ENCODE measurements around the gene CCDC33.

CCDC33 gene

GRCh38 chr15:74317820-74318375 lies 81.8 kb downstream of the CCDC33 start:
- no peak for DNase-seq

DNA sequence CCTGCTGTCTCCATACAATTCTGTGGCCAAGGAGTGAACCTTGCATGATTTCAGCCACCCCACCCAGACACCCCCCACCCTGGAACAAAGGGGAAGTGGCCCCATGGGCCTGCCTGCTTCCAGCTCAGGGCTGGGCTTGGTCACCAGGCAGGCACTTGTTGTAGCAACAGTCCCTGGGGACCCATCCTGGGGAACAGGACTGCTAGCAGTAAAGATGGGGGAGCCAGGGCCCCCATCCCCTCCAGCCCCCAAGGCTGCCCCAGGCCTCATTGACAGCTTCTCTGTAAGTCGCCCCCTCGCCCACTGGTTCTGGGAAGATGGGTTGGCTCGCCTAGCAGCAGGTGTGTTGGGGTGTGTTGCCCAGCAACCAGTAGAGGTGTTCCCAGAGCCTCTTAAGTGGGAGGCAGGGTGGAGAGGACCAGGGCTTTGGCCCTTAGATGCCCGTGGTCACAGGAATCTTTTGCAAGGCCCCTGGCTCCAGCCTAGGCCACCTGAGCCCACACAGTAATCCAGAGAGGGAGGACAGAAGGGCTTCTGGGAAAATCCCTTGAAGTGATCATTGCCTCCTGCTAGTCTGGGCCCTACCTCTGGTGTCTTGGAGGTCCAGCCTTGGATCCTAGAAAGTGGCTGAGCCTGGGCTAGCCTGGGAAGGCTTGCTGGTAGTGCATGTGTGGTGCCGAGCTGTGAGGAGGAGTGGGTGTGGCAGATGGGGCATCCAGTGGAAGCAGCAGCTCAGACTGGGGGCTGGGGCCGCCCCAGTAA lies 82.4 kb downstream of the CCDC33 start:
- DNase-seq, result no peak

- DNase-seq, result no peak
These were observed 83.0 kb downstream of the CCDC33 start for GRCh38 chr15:74319138-74319460.

GRCh38 chr15:74319596-74320351 lies 83.6 kb downstream of the CCDC33 start:
- no peak for DNase-seq

DNA sequence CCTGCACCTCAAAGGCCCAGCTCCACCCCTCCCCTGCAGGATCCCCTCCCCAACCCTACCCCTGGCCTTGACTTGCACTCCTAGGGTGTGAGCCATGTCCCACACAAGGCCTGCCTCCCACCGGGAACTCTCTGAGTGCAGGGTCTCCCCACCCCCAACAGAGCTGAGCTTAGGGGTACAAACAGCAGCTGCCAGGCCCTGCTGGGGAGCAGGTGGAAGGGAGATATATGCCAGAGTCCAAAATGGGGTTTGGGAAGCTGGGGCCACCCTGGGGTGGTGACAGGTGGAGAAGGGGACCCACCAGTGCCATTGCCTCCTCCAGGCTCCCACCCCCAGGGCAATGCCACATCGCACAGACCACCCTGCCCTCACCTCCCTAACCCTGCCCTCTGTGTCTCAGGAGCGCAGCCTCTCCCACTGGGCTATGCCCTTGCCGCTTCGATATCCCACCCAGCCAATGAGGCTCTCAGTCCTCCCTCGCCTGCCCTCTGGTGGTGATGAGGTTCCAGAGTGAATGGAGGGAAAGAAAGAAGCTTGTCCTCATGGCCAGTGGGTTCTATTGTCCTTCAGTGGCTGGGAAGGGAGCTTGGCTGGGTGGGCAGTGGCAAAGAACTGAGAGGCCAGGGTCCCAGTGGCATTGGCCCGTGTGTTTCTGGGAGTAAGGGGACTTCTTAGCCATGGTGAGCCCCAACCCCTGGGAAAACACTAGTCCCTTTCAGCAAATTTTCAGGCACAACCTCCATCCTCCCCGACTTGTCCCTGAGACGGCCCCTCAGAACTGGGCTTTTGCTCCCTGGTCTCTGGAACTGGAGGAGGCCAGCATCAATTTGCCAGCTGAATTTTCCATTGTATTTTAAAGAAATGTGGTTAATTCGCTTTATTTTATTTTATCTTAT lies 84.5 kb downstream of the CCDC33 start:
- DNase-seq, result peak; percentile 74 to 76

- DNase-seq, result peak; percentile 69 to 76
These were observed 86.5 kb downstream of the CCDC33 start for GRCh38 chr15:74322558-74323180.

- DNase-seq, result no peak
These were observed 88.6 kb downstream of the CCDC33 start for GRCh38 chr15:74324714-74325113.

GRCh38 chr15:74326746-74327145 lies 90.6 kb downstream of the CCDC33 start:
- DNase-seq, result no peak

DNA sequence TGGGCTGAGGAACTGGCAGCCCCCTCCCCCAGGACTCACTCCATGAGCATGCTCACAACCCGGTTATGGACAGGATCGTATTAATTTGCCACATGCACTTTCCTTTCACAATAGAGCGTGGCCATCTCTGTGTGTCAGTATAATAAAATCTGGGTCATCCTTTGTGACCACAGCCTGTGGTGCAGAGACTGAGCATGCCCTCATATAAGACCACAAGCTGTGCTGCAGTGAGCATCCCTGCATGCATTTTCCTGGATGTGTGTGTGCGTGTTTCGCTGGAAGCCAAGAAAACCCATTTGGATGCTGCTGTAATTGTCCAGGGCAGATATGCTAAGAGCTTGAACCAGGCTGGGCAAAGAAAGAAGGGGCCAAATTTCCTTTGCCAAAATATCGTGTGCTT lies 91.6 kb downstream of the CCDC33 start:
- no peak for DNase-seq

- DNase-seq, result no peak
These were observed 92.4 kb downstream of the CCDC33 start for GRCh38 chr15:74328331-74329056.

DNA sequence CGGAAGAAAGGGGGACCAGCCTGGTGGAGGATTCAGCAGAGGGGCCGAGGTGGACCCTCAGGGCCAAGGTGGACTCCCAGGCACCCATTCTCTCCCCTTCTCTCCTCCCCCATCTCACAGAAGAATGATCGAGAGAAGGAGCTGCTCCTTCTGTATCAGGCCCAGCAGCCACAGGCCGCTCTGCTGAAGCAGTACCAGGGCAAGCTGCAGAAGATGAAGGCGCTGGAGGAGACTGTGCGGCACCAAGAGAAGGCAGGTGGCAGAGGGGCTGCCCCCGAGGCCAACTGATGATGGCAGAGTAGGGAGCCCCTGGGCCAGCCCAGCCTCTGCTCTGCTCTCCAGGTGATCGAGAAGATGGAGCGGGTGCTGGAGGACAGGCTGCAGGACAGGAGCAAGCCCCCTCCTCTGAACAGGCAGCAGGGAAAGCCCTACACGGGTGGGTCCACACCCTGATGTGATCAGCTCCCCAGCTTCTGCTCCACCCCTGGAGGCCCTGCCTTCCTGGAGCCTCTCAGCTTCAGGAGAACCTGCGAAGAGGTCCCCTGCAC lies 94.8 kb downstream of the CCDC33 start:
- no peak for DNase-seq

DNA sequence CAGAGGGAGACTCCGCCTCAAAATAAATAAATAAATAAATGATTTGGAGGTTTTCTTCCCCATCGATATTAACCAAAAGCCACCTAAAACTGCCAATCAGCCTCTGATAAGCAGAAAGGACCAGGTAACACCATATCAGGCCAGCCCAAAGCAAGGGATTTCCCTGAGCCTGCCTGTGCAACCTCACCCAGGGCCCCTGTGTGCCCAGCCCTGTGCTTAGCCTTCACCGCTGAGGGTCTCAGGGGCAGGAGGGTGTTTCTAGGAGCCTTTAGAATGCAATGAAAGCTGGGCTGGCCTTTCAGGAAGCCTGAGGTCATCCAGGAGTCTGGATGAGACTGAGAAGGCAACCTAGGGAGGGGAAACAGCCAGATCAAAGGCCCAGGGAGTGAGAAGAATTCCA lies 95.9 kb downstream of the CCDC33 start:
- DNase-seq, result no peak

DNA sequence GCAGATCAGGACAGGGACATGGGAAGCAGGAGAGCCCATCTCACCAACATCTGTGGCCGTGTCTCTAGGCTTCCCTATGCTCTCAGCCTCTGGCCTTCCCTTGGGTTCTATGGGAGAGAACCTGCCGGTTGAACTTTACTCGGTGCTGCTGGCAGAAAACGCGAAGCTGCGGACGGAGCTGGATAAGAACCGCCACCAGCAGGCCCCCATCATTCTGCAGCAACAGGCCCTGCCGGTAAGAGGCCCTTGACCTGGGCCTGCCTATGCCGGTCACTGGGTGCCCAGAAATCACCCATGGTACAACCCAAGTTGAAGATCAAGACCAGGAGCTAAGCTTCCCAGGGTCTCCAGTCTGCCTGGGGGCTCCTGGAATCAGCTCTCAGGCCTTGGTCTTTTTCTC lies 96.5 kb downstream of the CCDC33 start:
- no peak for DNase-seq

GRCh38 chr15:74333093-74333492 lies 97.0 kb downstream of the CCDC33 start:
- no peak for DNase-seq

DNA sequence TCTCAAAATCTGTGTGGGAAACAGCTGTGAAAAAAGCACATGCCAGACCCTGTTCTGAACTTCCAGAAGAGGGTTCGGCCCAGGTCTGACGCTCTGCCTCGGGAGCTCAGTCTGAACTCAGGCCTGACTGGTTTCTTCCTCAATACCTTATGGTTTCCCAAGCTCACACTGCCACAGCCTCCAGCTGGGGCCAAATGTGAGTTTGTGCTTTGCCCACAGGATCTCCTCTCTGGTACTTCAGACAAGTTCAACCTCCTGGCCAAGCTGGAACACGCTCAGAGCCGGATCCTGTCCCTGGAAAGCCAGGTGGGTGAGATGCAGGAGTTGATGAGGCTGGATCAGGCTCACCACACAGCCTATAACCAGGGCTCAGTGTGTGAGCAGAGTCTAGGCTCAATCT lies 97.5 kb downstream of the CCDC33 start:
- no peak for DNase-seq

DNA sequence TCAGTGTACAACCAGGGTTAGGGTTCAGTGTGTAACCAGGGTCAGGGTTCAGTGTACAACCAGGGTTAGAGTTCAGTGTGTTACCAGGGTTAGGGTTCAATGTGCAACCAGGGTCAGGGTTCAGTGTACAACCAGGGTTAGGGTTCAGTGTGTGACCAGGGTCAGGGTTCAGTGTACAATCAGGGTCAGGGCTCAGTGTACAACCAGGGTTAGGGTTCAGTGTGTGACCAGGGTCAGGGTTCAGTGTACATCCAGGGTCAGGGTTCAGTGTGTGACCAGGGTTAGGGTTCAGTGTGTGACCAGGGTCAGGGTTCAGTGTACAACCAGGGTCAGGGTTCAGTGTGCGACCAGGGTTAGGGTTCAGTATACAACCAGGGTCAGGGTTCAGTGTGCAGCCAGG lies 98.0 kb downstream of the CCDC33 start:
- no peak for DNase-seq

DNA sequence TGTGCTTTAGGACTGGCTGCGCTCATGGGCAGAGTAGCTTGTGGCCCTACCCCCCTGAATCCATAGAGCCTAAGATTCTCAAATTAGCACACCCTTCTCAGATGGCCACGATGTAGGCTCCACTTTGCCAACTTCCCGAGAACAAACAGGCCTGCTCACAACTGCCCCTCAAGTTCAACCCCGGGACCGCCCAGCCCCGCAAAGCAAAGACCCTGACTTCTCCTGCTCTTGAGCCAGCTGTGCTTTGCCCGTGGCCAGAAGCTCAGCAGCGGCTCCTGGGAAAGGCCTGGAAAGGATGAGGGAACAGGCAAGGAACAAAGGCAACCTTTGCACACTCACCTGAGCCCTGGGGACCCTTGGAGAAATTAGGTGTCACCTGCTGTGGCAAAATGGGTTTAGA lies 99.3 kb downstream of the CCDC33 start:
- DNase-seq, result no peak

- DNase-seq, result no peak
These were observed 100.2 kb downstream of the CCDC33 start for GRCh38 chr15:74336061-74337005.

DNA sequence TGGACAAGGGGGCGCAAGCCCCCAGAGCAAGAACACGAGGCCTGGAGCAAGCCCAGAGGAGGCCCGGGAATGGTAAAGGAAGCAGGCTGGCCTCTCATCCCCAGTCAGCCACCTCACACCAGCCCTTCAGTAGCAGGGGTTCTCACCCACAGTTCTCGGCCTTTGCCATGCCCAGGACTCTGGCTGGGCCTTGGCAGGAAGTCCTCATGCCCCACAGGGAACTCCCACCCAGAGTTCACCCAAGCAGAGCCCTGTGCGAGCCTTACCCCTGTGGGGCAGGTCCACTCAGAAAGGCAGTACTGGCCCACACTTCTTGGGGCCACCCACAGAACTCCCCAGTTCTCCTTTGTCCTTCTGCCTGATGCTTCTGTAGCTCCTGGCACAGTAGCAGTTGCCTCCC lies 101.0 kb downstream of the CCDC33 start:
- no peak for DNase-seq

GRCh38 chr15:74337607-74338211 lies 101.6 kb downstream of the CCDC33 start:
- DNase-seq, result no peak

All from activated T-cell treated with anti-CD3 and anti-CD28 coated beads, Interleukin-2, amount 50 U/mL, for 48 hours (primary cell).